SK-N-MC (cell line): Measurements from ENCODE around the gene FANCE.

Source experiments
- EZH2 ChIP-seq: fragments of 200-600 bp; sonication (generic); IDR thresholded peaks from one replicate; pipeline ENCODE4 v1.6.1; 2017; ENCODE audit warnings: antibody characterized with exemption
- FOXP2 ChIP-seq: optimal IDR thresholded peaks from 2 replicates; pipeline ENCODE3; 2011; ENCODE audit warnings: mild to moderate bottlenecking, moderate library complexity; ENCODE audit not compliant: insufficient read depth; ENCODE audit errors: extremely low read length, control extremely low read depth
- POLR2AphosphoS5 ChIP-seq: IDR thresholded peaks from 2 replicates; pipeline ENCODE4 v1.6.1; 2012; ENCODE audit warnings: mild to moderate bottlenecking, low read depth, low read length, borderline replicate concordance

GRCh38 chr6:35410131-35410530 is 42.0 kb upstream of the FANCE start:
- TF ChIP-seq POLR2AphosphoS5 (no peak), EZH2 (no peak), FOXP2 (no peak)
